ENCODE results near the gene INMT. TPM values are rescaled to one million over a fixed set of nuclear protein-coding genes. Genes with fewer than 3 reads are reported as not detected.

Gene INMT
- total RNA-seq, 2 donors from 2014 or later, result 47.7 to 94.5 TPM

DNA sequence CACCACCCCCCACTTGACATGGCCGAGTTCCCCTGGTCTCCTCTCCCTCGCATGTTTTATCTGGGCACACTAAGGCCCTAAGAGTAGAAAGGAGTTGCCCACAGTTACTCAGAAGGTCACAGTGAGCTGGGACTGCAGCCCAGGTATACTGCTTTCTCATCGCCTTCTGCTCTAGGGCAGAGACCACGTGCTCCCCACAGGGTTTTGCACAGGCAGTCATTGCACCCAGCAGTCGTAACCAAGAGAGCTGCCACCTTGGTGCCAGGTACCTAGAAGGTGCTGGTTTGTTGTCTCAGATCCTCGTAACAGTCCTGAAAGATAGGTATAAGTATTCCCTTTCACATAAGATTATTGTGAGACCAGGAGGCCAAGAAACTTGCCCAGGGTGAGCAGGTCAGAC lies 21.0 kb downstream of the INMT start:
- ATAC-seq (no peak), DNase-seq (no peak)
- intact Hi-C loops (cut with DNase I), result no loop called here

DNA sequence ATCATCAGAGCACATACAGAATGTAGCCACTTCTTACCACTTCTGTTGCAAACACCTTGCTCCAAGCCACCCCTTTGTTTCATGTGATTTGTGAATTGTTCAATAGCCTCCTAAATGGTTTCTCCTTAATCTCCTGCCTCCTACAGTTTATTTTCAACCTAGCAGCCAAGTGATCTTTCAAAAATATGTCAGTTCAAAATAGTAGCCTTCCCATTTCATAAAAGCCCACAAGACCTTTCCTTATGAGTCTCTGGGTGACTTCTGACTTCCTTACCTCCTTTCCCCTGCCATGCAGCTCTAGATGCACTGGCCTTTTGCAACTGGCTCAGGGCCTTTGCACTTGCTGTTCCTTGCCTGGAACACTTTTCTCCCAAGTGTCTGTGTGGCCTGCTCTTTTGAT lies 24.1 kb downstream of the INMT start:
- no peak for DNase-seq
- intact Hi-C loops (cut with DNase I), result no loop called here
- no peak for ATAC-seq

DNA sequence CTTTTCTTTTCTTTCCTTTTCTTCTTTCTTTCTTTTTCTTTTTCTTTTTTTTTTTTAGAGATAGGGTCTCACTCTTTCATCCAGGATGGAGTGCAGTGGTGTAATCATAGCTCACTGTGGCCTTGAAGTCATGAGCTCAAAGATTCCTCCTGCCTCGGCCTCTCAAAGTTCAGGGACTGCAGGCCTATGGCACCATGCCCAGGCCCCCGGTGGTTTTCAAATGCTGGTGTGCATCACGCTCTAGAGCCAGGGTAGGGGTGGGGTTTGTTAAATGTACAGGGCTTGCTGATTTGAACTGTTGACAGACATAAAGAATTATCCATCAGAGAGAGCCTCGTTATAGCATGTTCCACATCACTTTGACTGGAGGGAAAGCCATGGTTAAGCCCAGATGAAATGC lies 25.0 kb downstream of the INMT start:
- no peak for ATAC-seq
- intact Hi-C loops (cut with DNase I), result no loop called here
- no peak for DNase-seq

DNA sequence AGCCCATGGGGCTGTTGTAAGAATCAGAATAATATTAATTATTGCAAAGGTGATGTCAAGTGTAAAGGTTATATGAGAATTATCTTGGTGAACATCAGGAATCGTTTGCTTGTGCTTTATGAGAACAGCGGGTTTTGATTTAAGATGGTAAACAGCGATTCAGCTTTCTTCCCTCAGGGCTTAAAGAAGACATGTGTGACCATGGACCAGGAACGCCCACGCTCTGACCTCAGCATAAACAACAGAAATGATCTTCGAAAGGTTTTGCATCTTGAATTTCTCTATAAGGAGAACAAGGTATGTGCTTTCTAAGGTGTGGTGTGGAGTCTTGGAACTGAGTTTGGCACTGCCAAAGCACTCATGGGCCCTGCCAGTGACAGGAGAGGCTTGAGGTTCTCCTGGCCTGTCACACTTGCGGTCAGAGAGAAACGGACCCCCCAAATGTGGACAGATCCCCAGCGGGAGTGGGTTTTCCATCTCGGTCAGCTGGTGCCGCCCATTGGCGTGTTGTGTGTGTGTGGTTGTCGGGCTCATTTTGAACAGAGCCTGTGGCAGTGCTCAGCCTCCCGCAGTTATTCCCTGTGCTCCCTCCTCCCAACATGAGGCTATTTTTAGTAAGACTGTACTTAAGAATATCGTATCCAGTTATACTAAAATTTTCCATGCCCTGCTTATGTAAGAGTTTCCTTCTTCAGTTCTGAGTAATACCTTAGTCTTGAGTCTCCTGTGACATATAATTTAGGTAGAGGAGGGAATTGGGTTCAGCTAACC lies 26.5 kb downstream of the INMT start:
- intact Hi-C loops (cut with DNase I), result no loop called here
- DNase-seq (no peak), ATAC-seq (peak; percentile 67 to 73)

DNA sequence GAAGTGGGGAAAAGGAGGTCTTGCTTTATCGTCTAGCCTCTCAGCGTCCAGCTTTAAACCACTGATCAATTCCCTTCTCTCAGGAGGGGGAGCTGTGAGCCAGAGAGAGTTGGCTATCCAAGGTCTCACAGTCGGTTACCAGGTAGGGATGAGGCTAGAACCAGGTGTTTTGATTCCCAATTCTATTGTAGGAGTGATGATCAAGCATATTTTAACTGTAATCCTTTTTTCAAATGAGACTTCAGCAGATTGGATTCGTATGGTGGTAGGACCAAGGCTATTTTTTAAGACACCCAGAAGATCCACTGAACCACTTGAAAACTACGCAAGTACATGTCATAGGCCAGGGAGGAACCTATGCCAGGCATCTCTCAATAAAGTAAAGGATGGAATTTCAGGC lies 27.6 kb downstream of the INMT start:
- intact Hi-C loops (cut with DNase I), result no loop called here
- DNase-seq (no peak), ATAC-seq (no peak)

DNA sequence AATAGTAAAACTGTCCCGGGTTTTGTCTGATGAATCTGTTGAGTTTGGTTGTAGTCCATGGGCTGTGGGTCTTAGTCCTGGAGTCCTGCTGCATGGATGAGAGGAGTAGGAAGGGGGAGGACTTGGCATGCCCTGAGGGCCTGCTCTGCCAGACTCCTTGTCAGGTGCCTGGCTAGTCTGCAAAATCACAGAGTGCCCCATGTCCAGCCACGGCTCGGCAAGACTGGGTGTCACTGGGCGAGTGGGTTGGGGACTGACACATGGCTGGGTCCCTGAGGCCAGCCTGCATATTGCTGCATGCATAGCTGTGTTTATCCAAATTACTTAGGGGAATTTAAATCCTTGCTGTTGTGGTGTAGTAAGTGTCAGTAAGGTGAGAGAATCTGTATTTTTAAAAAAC lies 29.0 kb downstream of the INMT start:
- DNase-seq, result no peak
- intact Hi-C loops (cut with DNase I), result no loop called here
- peak; percentile 62 to 77 for ATAC-seq

DNA sequence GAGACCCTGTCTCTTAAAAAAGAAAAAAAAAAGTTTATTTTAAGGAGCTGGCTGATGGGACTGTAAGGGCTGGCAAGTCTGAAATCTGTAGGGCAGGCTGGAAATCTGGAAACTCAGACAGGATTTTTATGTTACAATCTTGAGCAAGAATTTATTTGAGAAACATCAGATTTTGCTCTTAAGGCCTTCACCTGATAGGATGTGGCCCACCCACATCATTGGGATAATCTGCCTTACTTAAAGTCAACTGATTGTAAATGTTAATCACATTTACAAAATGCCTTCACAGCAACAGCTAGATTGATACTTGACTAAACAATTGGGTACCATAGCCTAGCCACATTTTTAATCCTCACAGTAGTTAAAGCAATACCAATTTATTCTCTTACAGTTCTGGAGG lies 30.8 kb downstream of the INMT start:
- DNase-seq (no peak), ATAC-seq (no peak)
- intact Hi-C loops (cut with DNase I), result no loop called here

DNA sequence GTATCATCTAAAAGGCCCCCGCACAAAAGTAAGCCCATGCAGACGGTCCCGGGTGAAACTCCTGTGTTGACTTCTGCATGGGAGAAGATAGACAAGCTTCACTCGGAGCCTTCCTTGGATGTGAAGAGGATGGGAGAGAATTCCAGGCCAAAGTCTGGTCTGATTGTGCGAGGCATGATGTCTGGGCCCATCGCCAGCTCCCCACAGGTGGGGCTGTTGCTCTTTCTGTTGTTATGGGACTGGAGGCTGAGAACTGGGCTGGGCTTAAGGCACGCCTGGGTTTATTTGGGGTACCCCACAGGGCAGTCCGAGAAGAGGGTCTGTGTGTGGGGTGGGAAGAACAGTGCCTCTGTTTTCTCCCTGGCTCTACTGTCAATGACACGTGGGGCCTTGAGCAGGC lies 33.9 kb downstream of the INMT start:
- intact Hi-C loops (cut with DNase I), result no loop called here
- DNase-seq (no peak), ATAC-seq (no peak)

DNA sequence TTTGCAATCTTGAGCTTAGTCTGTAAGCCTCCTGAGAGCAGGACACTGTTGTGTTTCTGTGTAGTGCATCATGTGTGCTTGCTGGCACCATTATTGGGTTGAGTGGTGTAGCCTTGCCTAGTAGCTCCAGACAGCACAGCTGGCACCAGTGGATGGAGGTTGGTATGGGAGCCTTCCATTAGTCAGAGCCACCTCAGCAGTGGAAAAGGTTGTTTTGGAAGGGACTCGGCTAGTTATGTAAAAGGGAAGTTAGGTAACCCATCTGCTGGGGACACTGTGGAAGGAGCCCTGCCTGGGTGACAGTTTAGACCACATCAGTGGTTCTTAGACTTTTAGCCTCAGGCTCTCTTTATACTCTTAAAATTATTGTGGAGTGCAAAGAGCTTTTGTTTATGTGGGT lies 35.6 kb downstream of the INMT start:
- no peak for DNase-seq
- no peak for ATAC-seq
- intact Hi-C loops (cut with DNase I), result no loop called here

DNA sequence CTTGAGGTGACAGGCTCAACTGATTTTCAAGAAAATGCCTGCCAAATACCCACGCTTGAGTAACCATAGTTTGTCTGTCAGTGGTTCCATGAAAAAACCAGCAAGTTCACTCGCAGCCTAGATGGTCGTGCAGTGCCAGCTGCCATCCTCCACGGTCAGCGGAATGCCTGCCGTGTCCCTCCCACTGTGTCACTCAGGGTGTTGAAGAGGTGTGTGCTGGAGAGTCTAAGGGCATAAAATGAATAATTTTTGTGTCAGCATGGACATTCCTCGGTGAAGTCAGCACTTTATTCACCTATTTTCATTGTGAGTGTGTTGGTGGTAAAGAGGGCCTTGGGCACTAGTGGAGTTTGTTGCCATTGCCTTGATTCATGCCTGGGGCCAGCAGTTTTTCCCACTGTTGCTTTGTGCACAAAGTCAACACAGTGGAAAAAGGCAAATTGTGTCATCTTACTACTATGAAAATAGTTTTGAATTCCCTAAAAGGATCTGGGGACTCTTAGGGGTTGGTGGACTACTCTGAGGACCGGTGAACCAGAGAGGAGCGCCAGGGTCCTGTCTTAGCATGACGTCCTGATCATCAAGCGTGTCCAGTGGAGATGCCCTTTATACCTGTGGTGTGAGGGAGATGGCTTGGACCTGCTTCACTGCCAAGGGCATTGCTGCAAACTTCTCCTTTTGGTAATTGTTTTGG lies 36.9 kb downstream of the INMT start:
- intact Hi-C loops (cut with DNase I), result no loop called here
- ATAC-seq (no peak), DNase-seq (no peak)

DNA sequence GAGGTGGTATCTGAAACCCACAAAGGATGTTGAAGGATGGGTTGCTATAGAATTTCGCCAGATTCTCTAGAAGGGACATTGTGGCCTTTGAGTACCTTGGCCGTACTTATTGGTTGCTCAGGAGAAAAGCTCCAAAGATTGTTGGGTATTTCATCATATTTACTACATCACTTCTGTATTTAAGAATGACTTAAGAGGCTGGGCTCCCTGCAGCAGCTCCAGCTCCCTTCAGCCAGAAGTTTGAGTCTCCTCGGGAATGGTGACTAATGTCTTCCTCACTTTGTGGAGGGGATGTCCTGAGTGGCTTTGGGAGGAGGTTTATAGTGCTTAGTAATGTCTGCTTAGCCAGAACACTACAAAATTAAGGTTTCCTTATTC lies 37.4 kb downstream of the INMT start:
- intact Hi-C loops (cut with DNase I), result no loop called here
- DNase-seq, result no peak
- ATAC-seq, result peak in 1 of 2 donors; percentile 94

DNA sequence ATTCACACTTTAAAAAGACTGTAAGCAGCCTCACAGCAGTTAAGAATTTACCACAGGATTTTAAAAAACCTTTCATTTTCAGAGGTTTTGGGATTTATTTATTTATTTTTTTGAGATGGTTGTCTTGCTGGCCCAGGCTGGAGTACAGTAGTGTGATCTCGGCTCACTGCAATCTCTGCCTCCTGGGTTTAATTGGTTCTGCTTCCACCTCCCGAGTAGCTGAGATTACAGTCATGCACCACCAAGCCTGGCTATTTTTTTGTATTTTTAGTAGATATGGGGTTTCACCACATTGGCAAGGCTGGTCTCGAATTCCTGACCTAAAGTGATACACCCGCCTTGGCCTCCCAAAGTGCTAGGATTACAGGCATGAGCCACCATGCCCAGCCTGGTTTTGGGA lies 38.4 kb downstream of the INMT start:
- ATAC-seq (no peak), DNase-seq (no peak)
- intact Hi-C loops (cut with DNase I), result loop anchor here in 1 of 2 donors (5.0 kb wide), 1 partner anchor 48 kb away; no protein-coding TSS in a partner anchor

DNA sequence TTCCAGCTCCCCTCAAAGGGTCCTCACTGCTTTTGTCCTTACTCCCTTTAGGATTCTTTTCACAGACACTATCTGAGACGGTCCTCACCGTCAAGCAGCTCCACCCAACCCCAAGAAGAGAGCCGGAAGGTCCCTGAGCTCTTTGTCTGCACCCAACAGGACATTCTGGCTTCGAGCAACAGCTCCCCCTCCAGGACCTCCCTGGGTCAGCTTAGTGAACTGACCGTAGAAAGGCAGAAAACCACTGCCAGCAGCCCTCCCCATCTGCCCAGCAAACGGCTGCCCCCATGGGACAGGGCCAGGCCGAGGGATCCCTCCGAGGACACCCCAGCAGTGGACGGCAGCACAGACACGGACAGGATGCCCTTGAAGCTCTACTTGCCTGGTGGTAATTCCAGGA lies 39.2 kb downstream of the INMT start:
- intact Hi-C loops (cut with DNase I), result loop anchor here in 1 of 2 donors (5.0 kb wide), 1 partner anchor 49 kb away; no protein-coding TSS in a partner anchor
- no peak for DNase-seq
- ATAC-seq, result no peak

DNA sequence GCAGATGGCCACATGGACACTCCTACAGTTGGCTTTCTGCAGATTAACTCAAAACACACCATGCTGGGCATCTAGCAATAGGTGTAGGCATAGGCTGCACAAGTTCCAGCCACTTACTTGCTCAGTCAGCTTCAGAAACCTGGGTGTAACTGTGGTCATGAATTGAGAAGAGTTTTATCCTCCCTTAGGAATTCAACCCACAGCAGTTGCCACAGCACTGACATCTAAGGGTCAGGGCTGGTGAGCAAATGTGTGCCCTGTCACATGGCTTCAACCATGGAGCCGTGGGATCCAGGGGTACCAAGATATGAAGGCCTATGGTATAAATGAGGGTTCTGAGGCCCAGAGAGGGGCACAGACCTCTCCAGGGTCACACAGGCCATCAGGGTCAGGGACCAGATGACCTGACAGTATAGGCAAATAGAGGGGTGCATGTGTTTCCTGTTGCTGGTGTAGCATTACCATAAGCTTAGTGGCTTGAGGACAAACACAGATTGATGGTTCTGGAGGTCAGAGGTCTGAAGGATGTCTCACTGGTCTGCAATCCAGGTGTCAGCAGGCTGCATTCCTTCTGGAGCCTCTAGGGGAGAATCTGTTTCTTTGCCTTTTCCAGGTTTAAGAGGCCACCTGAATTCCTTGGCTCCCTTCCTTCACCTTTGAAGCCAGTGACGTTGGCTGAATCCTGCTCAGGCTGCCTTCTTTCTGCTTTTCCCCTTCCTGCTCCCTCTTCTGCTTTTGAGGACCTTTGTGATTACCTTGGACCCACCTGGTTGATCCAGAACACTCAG lies 43.4 kb downstream of the INMT start:
- DNase-seq (no peak), ATAC-seq (no peak)
- intact Hi-C loops (cut with DNase I), result no loop called here

DNA sequence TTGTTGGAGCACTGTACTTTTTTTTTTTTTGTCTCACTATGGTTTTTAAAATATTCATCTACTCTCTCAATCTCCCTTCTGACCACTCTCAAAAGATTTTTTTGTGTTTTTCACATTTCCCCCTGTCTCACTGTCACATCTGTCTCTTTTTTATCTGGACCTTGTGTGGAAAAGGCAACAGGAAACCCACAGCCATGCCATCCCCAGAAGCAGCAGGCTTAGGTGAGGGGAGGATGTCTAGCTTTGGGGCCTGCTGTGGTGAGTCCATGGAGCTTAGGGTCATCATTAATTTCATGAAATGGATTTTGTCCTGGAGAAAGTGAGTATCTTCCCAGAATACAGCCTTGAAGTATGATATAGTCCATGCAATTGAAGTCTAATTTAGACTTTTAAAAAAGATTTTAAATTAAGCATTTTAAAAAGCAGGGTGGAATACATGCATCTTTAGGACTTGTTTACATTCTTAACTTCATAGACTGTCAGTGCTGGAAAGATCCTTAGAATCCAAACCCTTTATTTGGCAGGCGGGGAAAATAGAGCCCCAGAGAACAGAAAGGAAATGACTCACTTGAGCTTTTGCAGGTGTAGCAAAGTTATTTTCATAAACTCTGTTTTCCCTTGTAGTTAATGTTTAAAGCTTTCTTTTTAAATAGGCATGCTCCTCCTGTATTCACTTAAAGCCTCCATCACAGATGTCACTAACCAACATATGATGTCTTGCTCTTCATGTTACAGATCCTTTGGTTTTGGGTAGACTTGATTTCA lies 44.4 kb downstream of the INMT start:
- ATAC-seq (peak in 1 of 2 donors; percentile 11), DNase-seq (no peak)
- intact Hi-C loops (cut with DNase I), result no loop called here

DNA sequence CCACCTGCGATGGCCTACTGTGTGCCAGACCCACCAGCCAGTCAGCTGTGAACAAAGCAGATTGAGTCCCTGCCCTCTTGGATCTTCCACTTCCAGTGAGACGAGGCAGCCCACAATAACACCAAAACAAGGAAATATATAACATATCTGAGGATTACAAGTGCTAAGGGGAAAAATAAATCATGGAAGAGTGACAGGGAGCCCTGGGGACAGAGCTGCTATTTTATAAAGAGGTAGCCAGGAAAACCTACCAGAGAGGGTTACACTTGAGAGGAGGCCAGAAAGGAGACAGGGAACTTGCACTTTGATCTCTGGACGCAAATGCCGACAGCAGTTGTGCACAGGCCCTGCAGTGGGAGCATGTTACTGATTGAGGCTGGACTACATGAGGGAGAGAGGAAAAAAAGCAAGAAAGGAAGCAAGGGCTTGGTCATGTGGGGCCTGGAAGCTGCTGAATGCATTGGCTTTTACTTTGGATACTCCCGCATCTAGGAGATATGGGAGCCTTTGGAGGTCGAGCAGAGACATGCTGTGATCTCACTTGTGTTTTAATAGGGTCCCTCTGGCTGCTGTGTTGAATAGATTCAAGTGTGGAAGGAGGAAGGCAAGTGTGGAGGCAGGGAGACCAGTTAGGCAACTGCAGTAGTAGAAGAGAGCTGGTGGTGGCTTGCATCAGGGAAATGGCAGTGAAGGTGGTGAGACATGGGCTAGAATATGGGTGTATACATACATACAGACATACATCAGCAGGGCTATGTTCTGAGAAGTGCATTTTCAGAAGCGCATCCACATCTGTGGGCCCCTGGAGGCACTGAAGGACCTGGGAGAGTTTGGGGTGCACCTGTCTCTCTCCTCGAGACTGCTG lies 45.5 kb downstream of the INMT start:
- no peak for ATAC-seq
- intact Hi-C loops (cut with DNase I), result no loop called here
- DNase-seq, result no peak

DNA sequence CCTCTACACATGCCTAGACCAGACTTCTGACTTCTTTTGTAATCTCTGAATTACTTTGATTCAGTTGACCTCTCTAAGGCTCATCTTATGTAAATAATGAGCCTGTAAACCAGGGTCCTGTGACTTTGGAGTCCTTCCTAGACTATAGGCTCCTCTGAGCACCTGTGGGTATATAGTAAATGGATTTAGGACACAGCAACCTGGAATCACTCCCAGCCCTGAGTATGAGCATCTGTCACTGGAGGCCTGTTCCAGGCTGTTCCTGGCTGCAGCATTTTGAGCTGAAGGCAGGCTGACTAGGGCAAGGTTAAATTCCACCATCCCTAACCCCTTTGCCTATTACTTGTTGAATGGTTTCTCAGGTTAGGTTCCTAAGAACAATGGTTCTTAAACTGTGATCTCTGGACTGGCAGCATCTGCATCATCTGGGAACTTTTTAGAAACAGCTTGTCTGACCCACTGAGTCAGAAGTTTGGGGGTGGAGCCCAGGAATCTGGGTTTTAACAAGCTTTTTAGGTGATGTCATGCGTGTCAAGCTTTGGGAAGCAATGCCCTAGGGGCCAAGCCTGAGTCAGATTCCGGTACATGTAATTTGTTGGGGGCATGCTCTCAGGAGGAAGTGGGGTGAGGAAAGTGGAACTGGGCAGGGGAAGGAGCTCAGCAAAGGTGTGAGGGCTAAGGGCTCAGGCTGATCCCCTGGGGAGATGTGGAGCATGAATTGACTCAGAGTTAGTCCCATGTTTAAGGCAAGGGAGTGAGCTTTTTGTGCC lies 47.5 kb downstream of the INMT start:
- peak in 1 of 2 donors; percentile 63 for ATAC-seq
- intact Hi-C loops (cut with DNase I), result no loop called here
- peak; percentile 79 for DNase-seq
